Prostate gland (tissue), 2 donors: ENCODE measurements around the gene STRAP. TPM values are rescaled to one million over a fixed set of nuclear protein-coding genes. Genes with fewer than 3 reads are reported as not detected.

Experiments
- DNase-seq: peaks from one replicate; pipeline ENCODE4 v3.0.0-alpha.2; 2019; ENCODE audit warnings: low spot score
- H3K27ac ChIP-seq, 2 donors: fragments of 200-600 bp; sonication (generic); 2 replicates each; pipeline ENCODE4 v1.5.1; 2017 to 2019
- H3K27me3 ChIP-seq: fragments of 200-600 bp; sonication (generic); replicated peaks from 2 replicates; pipeline ENCODE4 v1.5.1; 2019; ENCODE audit not compliant: insufficient read depth
- H3K36me3 ChIP-seq, 2 donors: fragments of 200-600 bp; sonication (generic); 1 replicate in 1 of 2; 2 replicates in 1 of 2; pipeline versions ENCODE4 v1.5.1 to v1.8.1; 2017 to 2019
- H3K4me1 ChIP-seq: fragments of 200-600 bp; sonication (generic); replicated peaks from 2 replicates; pipeline ENCODE4 v1.5.1; 2019
- H3K4me3 ChIP-seq, 2 donors: fragments of 200-600 bp; sonication (generic); 2 replicates each; pipeline ENCODE4 v1.5.1; 2017 to 2019
- H3K9me3 ChIP-seq: fragments of 200-600 bp; sonication (generic); 2 replicates; pipeline ENCODE4 v1.5.1; 2017
- POLR2A ChIP-seq: fragments of 450-650 bp; IDR thresholded peaks from one replicate; pipeline ENCODE4 v1.6.1; 2016; ENCODE audit warnings: antibody characterized with exemption, mild to moderate bottlenecking
- POLR2AphosphoS5 ChIP-seq: sonication (generic); formaldehyde crosslinking; IDR thresholded peaks from one replicate; pipeline ENCODE4 v1.6.1; 2017; ENCODE audit warnings: antibody characterized with exemption
- WGBS: methylation state at CpG from one replicate; pipeline ENCODE4 v1.1.5; 2018; 5-methylcytosine and 5-hydroxymethylcytosine counted together
- intact Hi-C: fragments of 100-400 bp; cut with DNase I; formaldehyde crosslinking; loops from one replicate; pipeline ENCODE4 v1.14.2; 2022
- total RNA-seq, 2 donors: library from RNA; depleted of rRNA; stranded (reverse); fragments of >200 nt; gene quantifications; one replicate each; pipeline ENCODE4 v1.1.0, GENCODE V29; 2016
- TF ChIP-seq, protein P1 (sequence below), 4 experiments: fragments of 200-600 bp in 2 of 4; fragments of 450-650 bp in 2 of 4; sonication (generic) in 2 of 4; IDR thresholded peaks; 1 replicate in 3 of 4; 2 replicates in 1 of 4; pipeline ENCODE4 v1.5.1; 2016 to 2019; ENCODE audit warnings: antibody characterized with exemption in 4 of 4, mild to moderate bottlenecking in 2 of 4, moderate library complexity in 2 of 4

The STRAP gene
- total RNA-seq, 2 donors from 2014 or later = 58.4 to 74.2 TPM

DNA sequence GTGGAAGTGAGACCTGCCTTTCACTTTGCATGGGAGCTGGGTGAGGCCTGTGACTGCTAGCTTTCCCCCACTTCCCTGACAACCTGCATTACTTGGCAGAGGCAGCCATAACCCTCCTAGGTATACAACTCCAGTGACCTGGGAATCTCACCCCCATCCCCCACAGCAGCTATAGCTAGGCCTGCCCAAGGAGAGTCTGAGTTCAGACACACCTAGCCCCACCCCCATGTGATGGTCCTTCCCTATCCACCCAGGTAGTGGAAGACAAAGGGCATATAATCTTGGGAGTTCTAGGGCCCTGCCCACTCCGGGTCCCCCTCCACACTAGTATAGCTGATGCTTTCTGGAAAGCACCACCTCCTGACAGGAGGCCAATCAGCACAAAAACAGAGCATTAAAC is 6.3 kb upstream of the STRAP start:
- H3K9me3 ChIP-seq = no peaks in the 10 kb centered on the region

DNA sequence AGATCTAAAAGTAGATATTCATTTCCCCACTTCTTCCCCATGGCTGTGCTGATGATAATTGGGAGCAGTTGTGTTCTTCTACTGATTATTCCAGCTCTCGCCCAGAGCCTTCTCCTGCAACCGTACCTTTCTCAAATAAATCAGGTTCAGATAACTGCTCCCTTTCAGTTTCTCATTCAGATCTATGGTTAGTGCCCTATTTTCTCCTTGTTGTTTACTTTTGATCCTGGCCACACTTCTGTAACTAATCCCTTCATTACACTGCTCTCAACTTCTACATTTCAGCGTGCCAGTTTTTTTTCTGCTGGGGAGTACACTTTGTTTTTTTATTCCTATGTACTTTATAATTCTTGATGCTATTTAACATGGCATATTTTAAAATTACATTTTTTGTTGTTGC is 2.8 kb upstream of the STRAP start:
- no peaks in the 10 kb centered on the region for H3K9me3 ChIP-seq
- DNase-seq = no peak
- no peak overlapping the region for H3K27ac ChIP-seq
- H3K4me3 ChIP-seq = no peak overlapping the region
- H3K36me3 ChIP-seq = no peaks in the 10 kb centered on the region
- WGBS = 87% methylated on average over 3 of the region's 3 CpGs
- no peaks in the 10 kb centered on the region for H3K4me1 ChIP-seq
- H3K27me3 ChIP-seq = no peaks in the 10 kb centered on the region
- intact Hi-C loops = no loop called here
- TF ChIP-seq POLR2AphosphoS5 (no peak), POLR2A (no peak)
- TF ChIP-seq, protein P1, sequence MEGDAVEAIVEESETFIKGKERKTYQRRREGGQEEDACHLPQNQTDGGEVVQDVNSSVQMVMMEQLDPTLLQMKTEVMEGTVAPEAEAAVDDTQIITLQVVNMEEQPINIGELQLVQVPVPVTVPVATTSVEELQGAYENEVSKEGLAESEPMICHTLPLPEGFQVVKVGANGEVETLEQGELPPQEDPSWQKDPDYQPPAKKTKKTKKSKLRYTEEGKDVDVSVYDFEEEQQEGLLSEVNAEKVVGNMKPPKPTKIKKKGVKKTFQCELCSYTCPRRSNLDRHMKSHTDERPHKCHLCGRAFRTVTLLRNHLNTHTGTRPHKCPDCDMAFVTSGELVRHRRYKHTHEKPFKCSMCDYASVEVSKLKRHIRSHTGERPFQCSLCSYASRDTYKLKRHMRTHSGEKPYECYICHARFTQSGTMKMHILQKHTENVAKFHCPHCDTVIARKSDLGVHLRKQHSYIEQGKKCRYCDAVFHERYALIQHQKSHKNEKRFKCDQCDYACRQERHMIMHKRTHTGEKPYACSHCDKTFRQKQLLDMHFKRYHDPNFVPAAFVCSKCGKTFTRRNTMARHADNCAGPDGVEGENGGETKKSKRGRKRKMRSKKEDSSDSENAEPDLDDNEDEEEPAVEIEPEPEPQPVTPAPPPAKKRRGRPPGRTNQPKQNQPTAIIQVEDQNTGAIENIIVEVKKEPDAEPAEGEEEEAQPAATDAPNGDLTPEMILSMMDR (IDR thresholded peaks at IDR 0.05) = no peak

More for the DNA sequence above, 6.3 kb upstream of the STRAP start:
- no peak overlapping the region for H3K27ac ChIP-seq
- TF ChIP-seq POLR2AphosphoS5 (no peak), POLR2A (no peak)
- TF ChIP-seq, protein P1 (IDR thresholded peaks at IDR 0.05) = no peak
- intact Hi-C loops = no loop called here
- no peak overlapping the region for H3K4me3 ChIP-seq
- DNase-seq = no peak
- no peaks in the 10 kb centered on the region for H3K4me1 ChIP-seq
- 100% methylated on average over 1 of the region's 1 CpG for WGBS
- no peaks in the 10 kb centered on the region for H3K36me3 ChIP-seq
- no peaks in the 10 kb centered on the region for H3K27me3 ChIP-seq

DNA sequence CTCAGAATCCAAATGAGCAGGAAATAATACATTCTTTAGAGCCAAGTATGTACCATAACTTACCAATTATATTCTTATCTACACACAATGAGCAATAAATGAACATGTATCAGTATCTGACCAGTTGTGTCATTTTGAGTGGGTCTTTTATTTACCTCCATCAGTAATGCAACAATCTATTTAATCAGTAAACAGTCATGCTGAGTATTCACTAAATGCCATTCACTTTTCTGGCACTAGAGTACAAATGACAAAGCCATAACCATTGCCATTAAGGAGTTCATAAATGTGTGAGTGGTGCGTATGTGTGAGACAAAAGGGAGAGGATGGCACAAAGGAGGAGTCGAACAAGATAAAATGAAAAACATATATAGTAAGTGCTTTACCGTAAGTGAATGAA is 1.5 kb upstream of the STRAP start:
- Histone ChIP-seq H3K4me1 (no peaks in the 10 kb centered on the region), H3K27ac (no peak overlapping the region), H3K4me3 (no peak overlapping the region), H3K27me3 (no peaks in the 10 kb centered on the region), H3K36me3 (no peaks in the 10 kb centered on the region), H3K9me3 (no peaks in the 10 kb centered on the region)
- no peak for DNase-seq
- TF ChIP-seq POLR2A (no peak), POLR2AphosphoS5 (no peak)
- TF ChIP-seq, protein P1 (IDR thresholded peaks at IDR 0.05) = no peak
- 77% methylated on average over 3 of the region's 3 CpGs for WGBS
- intact Hi-C loops = no loop called here

DNA sequence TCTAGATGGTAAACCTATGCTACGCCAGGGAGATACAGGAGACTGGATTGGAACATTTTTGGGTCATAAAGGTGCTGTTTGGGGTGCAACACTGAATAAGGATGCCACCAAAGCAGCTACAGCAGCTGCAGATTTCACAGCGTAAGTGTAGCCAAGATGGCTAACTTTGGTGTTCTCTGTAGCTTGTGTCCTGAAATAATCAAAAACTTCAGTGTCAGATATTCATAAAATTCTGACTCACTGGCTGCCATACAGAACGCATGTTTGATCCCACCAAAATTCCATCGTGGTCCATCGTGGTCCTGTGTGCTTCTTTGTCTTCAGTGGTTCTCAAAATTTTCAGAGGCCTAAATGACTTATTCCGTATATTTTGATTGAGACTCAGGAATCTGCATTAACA is 1.3 kb downstream of the STRAP start:
- WGBS = 29% methylated on average over 6 of the region's 6 CpGs
- peak overlapping the region in 1 of 2 donors; percentile 98 for H3K27ac ChIP-seq
- no peaks in the 10 kb centered on the region for H3K27me3 ChIP-seq
- H3K9me3 ChIP-seq = no peaks in the 10 kb centered on the region
- intact Hi-C loops = no loop called here
- TF ChIP-seq, protein P1 (IDR thresholded peaks at IDR 0.05) = no peak
- no peak for TF ChIP-seq POLR2AphosphoS5
- TF ChIP-seq POLR2A = no peak
- no peaks in the 10 kb centered on the region for H3K4me1 ChIP-seq
- DNase-seq = no peak
- H3K36me3 ChIP-seq = no peaks in the 10 kb centered on the region
- peak overlapping the region; percentile 66 to 82 for H3K4me3 ChIP-seq

DNA sequence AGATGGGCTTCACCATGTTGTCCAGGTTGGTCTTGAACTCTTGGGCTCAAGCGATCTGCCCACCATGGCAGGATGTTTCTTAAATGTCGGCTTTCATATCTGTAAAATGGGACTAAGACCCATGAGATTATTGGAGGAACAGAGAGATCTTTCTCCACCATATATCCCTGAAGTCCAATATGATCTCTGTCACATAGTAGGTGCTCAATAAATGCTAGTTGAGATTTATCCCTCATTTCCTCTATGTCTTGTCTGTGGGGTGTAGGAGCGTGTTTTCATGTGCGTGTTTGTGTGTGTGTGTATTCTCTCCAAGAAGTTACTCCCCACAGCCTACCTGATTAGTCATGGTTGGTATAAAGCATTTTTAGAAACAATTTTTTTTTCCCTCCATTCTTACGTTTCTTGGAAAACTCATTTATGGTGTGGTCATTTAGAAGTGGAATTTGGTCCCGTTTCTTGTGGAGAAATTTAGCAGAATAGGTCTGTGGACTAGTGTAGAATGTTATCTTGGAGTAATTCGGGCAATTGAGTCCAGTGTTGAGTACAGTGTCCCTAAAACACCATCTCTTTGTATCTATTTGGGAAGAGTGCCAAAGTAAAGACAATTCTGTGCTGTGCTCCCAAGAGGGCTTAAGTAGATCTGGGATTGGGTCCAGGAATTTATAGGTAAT is 4.3 kb downstream of the STRAP start:
- intact Hi-C loops = no loop called here
- Histone ChIP-seq H3K4me3 (no peak overlapping the region), H3K27me3 (no peaks in the 10 kb centered on the region), H3K9me3 (no peaks in the 10 kb centered on the region), H3K27ac (no peak overlapping the region), H3K4me1 (no peaks in the 10 kb centered on the region), H3K36me3 (no peaks in the 10 kb centered on the region)
- WGBS = 81% methylated on average over 7 of the region's 7 CpGs
- TF ChIP-seq, protein P1 (IDR thresholded peaks at IDR 0.05) = no peak
- TF ChIP-seq POLR2A (no peak), POLR2AphosphoS5 (no peak)
- no peak for DNase-seq
